H1 (cell line): ENCODE results near the gene CXCR1.

Experiments used
- CTCF ChIP-seq, 3 experiments: IDR thresholded peaks; 1 replicate in 2 of 3; 2 replicates in 1 of 3; pipeline versions ENCODE4 v1.5.1 to v1.6.1; 2011; ENCODE audit warnings: low read length in 3 of 3, mild to moderate bottlenecking in 3 of 3, inconsistent platforms in 2 of 3, low read depth in 1 of 3, moderate library complexity in 1 of 3; ENCODE audit not compliant: insufficient read depth in 1 of 3; ENCODE audit errors: control extremely low read depth in 1 of 3
- JUND ChIP-seq: IDR thresholded peaks from 2 replicates; pipeline ENCODE4 v1.6.1; 2011; ENCODE audit warnings: mild to moderate bottlenecking, improper control_type of control experiment, low read length
- NANOG ChIP-seq: IDR thresholded peaks from 2 replicates; pipeline ENCODE4 v1.6.1; 2011; ENCODE audit warnings: low read length, low read depth, mild to moderate bottlenecking, inconsistent platforms; ENCODE audit not compliant: insufficient read depth, poor library complexity, severe bottlenecking
- POLR2A ChIP-seq, 2 experiments: IDR thresholded peaks; 1 replicate in 1 of 2; 2 replicates in 1 of 2; pipeline ENCODE4 v1.6.1; 2011; ENCODE audit warnings: low read depth in 2 of 2, low read length in 2 of 2, mild to moderate bottlenecking in 2 of 2; ENCODE audit errors: control extremely low read depth in 1 of 2
- POU5F1 ChIP-seq: IDR thresholded peaks from 2 replicates; pipeline ENCODE4 v1.6.1; 2011; ENCODE audit warnings: low read depth, mild to moderate bottlenecking, low read length, moderate library complexity
- RAD21 ChIP-seq, 2 experiments: IDR thresholded peaks in 1 of 2; conservative IDR thresholded peaks in 1 of 2; 2 replicates each; pipeline ENCODE4 v1.6.1; 2011; ENCODE audit warnings: low read depth in 2 of 2, low read length in 2 of 2, improper control_type of control experiment in 1 of 2, inconsistent platforms in 1 of 2, mild to moderate bottlenecking in 1 of 2, moderate library complexity in 1 of 2
- SP1 ChIP-seq: IDR thresholded peaks from 2 replicates; pipeline ENCODE4 v1.6.1; 2011; ENCODE audit warnings: low read depth, low read length
- TAF1 ChIP-seq: IDR thresholded peaks from 2 replicates; pipeline ENCODE4 v1.6.1; 2011; ENCODE audit warnings: mild to moderate bottlenecking, low read depth, low read length
- YY1 ChIP-seq: IDR thresholded peaks from 2 replicates; pipeline ENCODE4 v1.6.1; 2011; ENCODE audit warnings: low read depth, mild to moderate bottlenecking, low read length

GRCh38 chr2:218196974-218197373 is 30.2 kb upstream of the CXCR1 start:
- no peak for TF ChIP-seq SP1
- TF ChIP-seq CTCF (IDR thresholded peaks at IDR 0.05; ENCODE audit: control extremely low read depth in 1 of 3, insufficient read depth in 1 of 3, low read depth in 1 of 3, low read length in 3 of 3), result no peak
- TF ChIP-seq YY1, result no peak
- no peak for TF ChIP-seq RAD21 (IDR thresholded peaks at IDR 0.05 in 1 of 2, conservative IDR thresholded peaks at IDR 0.05 in 1 of 2; ENCODE audit: low read depth in 2 of 2, low read length in 2 of 2)
- TF ChIP-seq NANOG, result no peak
- TF ChIP-seq TAF1, result no peak
- no peak for TF ChIP-seq JUND
- TF ChIP-seq POLR2A (IDR thresholded peaks at IDR 0.05; ENCODE audit: control extremely low read depth in 1 of 2, low read depth in 2 of 2, low read length in 2 of 2), result no peak
- no peak for TF ChIP-seq POU5F1
